CD4-positive, alpha-beta T cell treated with Interleukin-17A for 1 hour (primary cell): ENCODE measurements around the gene EEF1AKMT3.
A peak's percentile ranks its signal among the peaks of the same experiment; 100 is the strongest.
"Not testable (repeated sequence)": the region's sequence is repeated elsewhere in the genome, so short reads cannot be mapped to it uniquely, and the experiment has no call there.

Source experiments
- DNase-seq: peaks from one replicate; pipeline ENCODE4 v3.0.0-alpha.2; 2020

The EEF1AKMT3 gene

GRCh38 chr12:57766464-57767304, 5.7 kb upstream of the EEF1AKMT3 start, which contains the start of gene CYP27B1:
TSS of gene CYP27B1 (minus strand) at chr12:57767078. CDS start at chr12:57767041, 37 bp downstream.
- no peak for DNase-seq

GRCh38 chr12:57767305-57767698, 5.1 kb upstream of the EEF1AKMT3 start:
- DNase-seq, result no peak

- DNase-seq, result no peak
Measured at GRCh38 chr12:57767876-57768275, 4.5 kb upstream of the EEF1AKMT3 start.

- no peak for DNase-seq
Measured at GRCh38 chr12:57769594-57769993, 2.8 kb upstream of the EEF1AKMT3 start.

- DNase-seq, result no peak
Measured at GRCh38 chr12:57770734-57771133, 1.7 kb upstream of the EEF1AKMT3 start.

- peak; percentile 87 for DNase-seq
Measured at GRCh38 chr12:57771236-57771872, 1.1 kb upstream of the EEF1AKMT3 start.

- DNase-seq, result peak; percentile 93
Measured at GRCh38 chr12:57771873-57772428, 463 bp upstream of the EEF1AKMT3 start, which contains the start of gene METTL1. TSS of gene METTL1 (minus strand) at chr12:57772105. CDS start at chr12:57772083, 22 bp downstream.

GRCh38 chr12:57774634-57775033, 2.2 kb downstream of the EEF1AKMT3 start:
- not testable (repeated sequence) for DNase-seq

GRCh38 chr12:57775044-57775443, 2.6 kb downstream of the EEF1AKMT3 start:
- DNase-seq, result no peak

GRCh38 chr12:57775563-57776246, 3.3 kb downstream of the EEF1AKMT3 start:
- DNase-seq, result no peak

- no peak for DNase-seq
Measured at GRCh38 chr12:57776247-57776587, 3.8 kb downstream of the EEF1AKMT3 start.

- no peak for DNase-seq
Measured at GRCh38 chr12:57777367-57777766, 5.0 kb downstream of the EEF1AKMT3 start.

- DNase-seq, result no peak
Measured at GRCh38 chr12:57777911-57778310, 5.5 kb downstream of the EEF1AKMT3 start.

GRCh38 chr12:57779736-57780135, 7.3 kb downstream of the EEF1AKMT3 start:
- no peak for DNase-seq

GRCh38 chr12:57780284-57780897, 8.0 kb downstream of the EEF1AKMT3 start:
- DNase-seq, result no peak

- DNase-seq, result peak; percentile 32
Measured at GRCh38 chr12:57781244-57781643, 8.8 kb downstream of the EEF1AKMT3 start.

GRCh38 chr12:57781801-57782200, 9.4 kb downstream of the EEF1AKMT3 start:
- DNase-seq, result no peak

- no peak for DNase-seq
Measured at GRCh38 chr12:57782243-57782607, 9.8 kb downstream of the EEF1AKMT3 start.

- peak; percentile 97 for DNase-seq
Measured at GRCh38 chr12:57782608-57783465, 10.4 kb downstream of the EEF1AKMT3 start, which contains the start of gene TSFM. TSS of gene TSFM (plus strand) at chr12:57782787. CDS start at chr12:57782802, 15 bp downstream.

- no peak for DNase-seq
Measured at GRCh38 chr12:57783466-57783801, 11.0 kb downstream of the EEF1AKMT3 start.

- no peak for DNase-seq
Measured at GRCh38 chr12:57783861-57784260, 11.4 kb downstream of the EEF1AKMT3 start.

- DNase-seq, result no peak
Measured at GRCh38 chr12:57793920-57794319, 21.5 kb downstream of the EEF1AKMT3 start.
